Common myeloid progenitor, CD34-positive (primary cell): Measurements from ENCODE around the gene ZSCAN2.
A peak's percentile ranks its signal among the peaks of the same experiment; 100 is the strongest.

Experiments used
- CTCF ChIA-PET: fragments of 350-600 bp; sonication (Branson Sonifier 250); formaldehyde crosslinking; loops from one replicate; lab custom pipeline; 2021; ENCODE audit warnings: antibody characterized with exemption; lab: Charles Lee
- POLR2A ChIA-PET: fragments of 350-600 bp; sonication (Branson Sonifier 250); formaldehyde crosslinking; loops from one replicate; lab custom pipeline; 2021; ENCODE audit warnings: antibody characterized with exemption; lab: Charles Lee
- DNase-seq, 3 donors: peaks; one replicate each; pipeline versions ENCODE4 v3.0.0 to v3.0.0-alpha.2; 2013
- H3K27ac ChIP-seq, 2 experiments: 1 replicate in 1 of 2; 2 replicates in 1 of 2; pipeline ENCODE4 v1.7.0; 2013; ENCODE audit warnings: inconsistent platforms in 2 of 2, low read length in 2 of 2, mild to moderate bottlenecking in 2 of 2, low read depth in 1 of 2, moderate library complexity in 1 of 2; ENCODE audit not compliant: severe bottlenecking in 2 of 2, insufficient read depth in 1 of 2, poor library complexity in 1 of 2
- H3K27me3 ChIP-seq, 5 experiments: replicated peaks in 2 of 5; 1 replicate in 3 of 5; 2 replicates in 2 of 5; pipeline versions ENCODE4 v1.6.1 to v1.7.0; 2013; ENCODE audit warnings: low read length in 4 of 5, mild to moderate bottlenecking in 2 of 5, moderate library complexity in 2 of 5, inconsistent platforms in 1 of 5; ENCODE audit not compliant: insufficient read depth in 5 of 5, control insufficient read depth in 4 of 5
- H3K36me3 ChIP-seq, 4 experiments: 1 replicate in 2 of 4; 2 replicates in 2 of 4; pipeline versions ENCODE4 v1.6.1 to v1.7.0; 2013; ENCODE audit warnings: low read length in 3 of 4, control low read depth in 1 of 4, mild to moderate bottlenecking in 1 of 4; ENCODE audit not compliant: control insufficient read depth in 4 of 4, insufficient read depth in 4 of 4
- H3K4me1 ChIP-seq, 4 experiments: 1 replicate in 3 of 4; 2 replicates in 1 of 4; pipeline versions ENCODE4 v1.6.1 to v1.7.1; 2013; ENCODE audit warnings: low read length in 3 of 4, mild to moderate bottlenecking in 3 of 4, control low read depth in 1 of 4, inconsistent platforms in 1 of 4, moderate library complexity in 1 of 4; ENCODE audit not compliant: control insufficient read depth in 4 of 4, insufficient read depth in 4 of 4; ENCODE audit errors: control extremely low read depth in 1 of 4
- H3K4me3 ChIP-seq, 7 experiments: 1 replicate in 4 of 7; 2 replicates in 3 of 7; pipeline versions ENCODE4 v1.5.1 to v1.7.0; 2013; ENCODE audit warnings: mild to moderate bottlenecking in 7 of 7, low read length in 6 of 7, moderate library complexity in 6 of 7, inconsistent platforms in 2 of 7, low read depth in 2 of 7, control low read depth in 1 of 7; ENCODE audit not compliant: insufficient read depth in 4 of 7, control insufficient read depth in 1 of 7; ENCODE audit errors: extremely low read depth in 1 of 7
- H3K9me3 ChIP-seq, 5 experiments: 1 replicate in 4 of 5; 2 replicates in 1 of 5; pipeline versions ENCODE4 v1.6.1 to v1.7.1; 2013; ENCODE audit warnings: low read length in 4 of 5, mild to moderate bottlenecking in 2 of 5, inconsistent platforms in 1 of 5, low read depth in 1 of 5, moderate library complexity in 1 of 5; ENCODE audit not compliant: control insufficient read depth in 4 of 5, insufficient read depth in 2 of 5; ENCODE audit errors: control extremely low read depth in 1 of 5
- WGBS: methylation state at CpG from one replicate; pipeline ENCODE4 v1.1.5; 2013; ENCODE audit not compliant: insufficient coverage; 5-methylcytosine and 5-hydroxymethylcytosine counted together

ZSCAN2 gene

GRCh38 chr15:84586696-84587095, 14.1 kb upstream of the ZSCAN2 start:
- no peaks in the 10 kb centered on the region for H3K27me3 ChIP-seq
- ChIA-PET CTCF (interaction anchor here (0.7 to 3.1 kb wide), 6 partner anchors 12 to 288 kb away, joined by 3 to 18 read pairs (median 5); no protein-coding TSS in a partner anchor), POLR2A (no interaction called here)
- no peak for DNase-seq
- H3K4me3 ChIP-seq, result no peak overlapping the region
- H3K4me1 ChIP-seq, result peaks cover 0 to 6% (median 3%) of the 10 kb centered on the region in 4 experiments
- no peaks in the 10 kb centered on the region for H3K36me3 ChIP-seq
- peaks cover 0 to 3% (median 0%) of the 10 kb centered on the region in 5 experiments for H3K9me3 ChIP-seq
- H3K27ac ChIP-seq, result no peak overlapping the region
- WGBS, result no CpG with 5 or more reads among the region's 6 CpGs

- peak; percentile 82 to 91 (median 90) for DNase-seq
- H3K27ac ChIP-seq, result no peak overlapping the region
- WGBS, result 25% methylated on average over 25 of the region's 26 CpGs
- H3K4me1 ChIP-seq, result peaks cover 0 to 6% (median 2%) of the 10 kb centered on the region in 4 experiments
- peak overlapping the region in 6 of 7 experiments; percentile 49 to 80 (median 60) for H3K4me3 ChIP-seq
- H3K9me3 ChIP-seq, result peaks cover 0 to 3% (median 0%) of the 10 kb centered on the region in 5 experiments
- H3K27me3 ChIP-seq, result no peaks in the 10 kb centered on the region
- POLR2A ChIA-PET, result no interaction called here
- CTCF ChIA-PET, result interaction anchor here (0.5 to 3.1 kb wide), 19 partner anchors 8 to 458 kb away, joined by 3 to 18 read pairs (median 4); partner anchors contain the start of genes SEC11A and WDR73
- H3K36me3 ChIP-seq, result no peaks in the 10 kb centered on the region
These were observed 12.5 kb upstream of the ZSCAN2 start for GRCh38 chr15:84588053-84588874.

GRCh38 chr15:84590406-84590805, 10.4 kb upstream of the ZSCAN2 start:
- no peak overlapping the region for H3K27ac ChIP-seq
- H3K4me3 ChIP-seq, result no peak overlapping the region
- ChIA-PET CTCF (interaction anchor here (1.3 to 1.8 kb wide), 6 partner anchors 8 to 454 kb away, joined by 3 to 5 read pairs (median 4); partner anchors contain the start of genes WDR73 and ZSCAN2), POLR2A (no interaction called here)
- H3K4me1 ChIP-seq, result peaks cover 0 to 14% (median 5%) of the 10 kb centered on the region in 4 experiments
- no peaks in the 10 kb centered on the region for H3K36me3 ChIP-seq
- no CpG with 5 or more reads among the region's 2 CpGs for WGBS
- no peaks in the 10 kb centered on the region for H3K27me3 ChIP-seq
- no peak for DNase-seq
- peaks cover 0 to 7% (median 3%) of the 10 kb centered on the region in 5 experiments for H3K9me3 ChIP-seq

GRCh38 chr15:84591815-84592214, 9.0 kb upstream of the ZSCAN2 start:
- CTCF ChIA-PET, result interaction anchor here (0.8 to 1.8 kb wide), 3 partner anchors 20 to 42 kb away, joined by 3 to 5 read pairs (median 3); no protein-coding TSS in a partner anchor
- Histone ChIP-seq H3K9me3 (peaks cover 0 to 7% (median 3%) of the 10 kb centered on the region in 5 experiments), H3K27me3 (no peaks in the 10 kb centered on the region), H3K4me1 (peaks cover 0 to 28% (median 14%) of the 10 kb centered on the region in 4 experiments), H3K27ac (no peak overlapping the region), H3K4me3 (no peak overlapping the region), H3K36me3 (no peaks in the 10 kb centered on the region)
- DNase-seq, result no peak
- POLR2A ChIA-PET, result no interaction called here
- 100% methylated on average over 1 of the region's 1 CpG for WGBS

- peaks cover 14 to 51% (median 36%) of the 10 kb centered on the region in 4 experiments for H3K4me1 ChIP-seq
- ChIA-PET POLR2A (no interaction called here), CTCF (interaction anchor here (0.9 to 2.1 kb wide), 3 partner anchors 9 to 68 kb away, joined by 3 to 4 read pairs (median 3); no protein-coding TSS in a partner anchor)
- H3K4me3 ChIP-seq, result no peak overlapping the region
- H3K9me3 ChIP-seq, result peaks cover 0 to 7% (median 3%) of the 10 kb centered on the region in 5 experiments
- H3K27me3 ChIP-seq, result no peaks in the 10 kb centered on the region
- H3K27ac ChIP-seq, result no peak overlapping the region
- no peaks in the 10 kb centered on the region for H3K36me3 ChIP-seq
- DNase-seq, result no peak
- no CpG with 5 or more reads among the region's 3 CpGs for WGBS
These were observed 6.1 kb upstream of the ZSCAN2 start for GRCh38 chr15:84594617-84595290.

- ChIA-PET CTCF (interaction anchor here (0.9 kb wide), 1 partner anchor 9 kb away, joined by 3 read pairs; no protein-coding TSS in a partner anchor), POLR2A (no interaction called here)
- H3K4me1 ChIP-seq, result peaks cover 14 to 57% (median 41%) of the 10 kb centered on the region in 4 experiments
These were observed 5.1 kb upstream of the ZSCAN2 start for GRCh38 chr15:84595660-84596059.

More at GRCh38 chr15:84595660-84596059, 5.1 kb upstream of the ZSCAN2 start:
- Histone ChIP-seq H3K9me3 (peaks cover 0 to 7% (median 3%) of the 10 kb centered on the region in 5 experiments), H3K36me3 (no peaks in the 10 kb centered on the region), H3K4me3 (peak overlapping the region in 1 of 7 experiments; percentile 9), H3K27ac (no peak overlapping the region), H3K27me3 (no peaks in the 10 kb centered on the region)
- DNase-seq, result peak in 1 of 3 donors; percentile 11
- WGBS, result 80% methylated on average over 2 of the region's 2 CpGs
